Measurements from ENCODE around the gene INHBB.
A peak's percentile ranks its signal among the peaks of the same experiment; 100 is the strongest.
"Not testable (repeated sequence)": the region's sequence is repeated elsewhere in the genome, so short reads cannot be mapped to it uniquely, and the experiment has no call there.

Gene INHBB

DNA sequence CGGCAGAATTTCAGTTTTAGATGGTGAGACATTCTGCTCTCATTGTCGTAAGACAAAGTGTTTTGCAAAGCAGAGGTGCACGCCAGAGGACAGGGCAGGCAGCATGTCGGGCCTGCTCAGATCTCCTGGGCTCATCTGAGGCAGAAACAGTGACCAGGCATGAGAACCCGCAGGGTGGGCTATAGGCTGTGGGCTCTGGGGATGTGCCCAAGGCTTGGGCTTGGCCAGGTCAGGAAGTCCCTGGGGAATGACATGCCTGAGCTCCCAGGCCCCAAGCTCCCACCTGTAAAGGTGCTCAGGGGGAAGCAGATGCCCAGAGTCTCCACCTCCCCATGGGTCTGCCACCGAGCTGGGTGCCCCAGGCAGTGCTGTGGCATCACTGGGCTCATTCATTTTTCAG lies 35.3 kb downstream of the INHBB start:
- DNase-seq (ENCODE audit: low read depth in 2 of 2), result no peak

DNA sequence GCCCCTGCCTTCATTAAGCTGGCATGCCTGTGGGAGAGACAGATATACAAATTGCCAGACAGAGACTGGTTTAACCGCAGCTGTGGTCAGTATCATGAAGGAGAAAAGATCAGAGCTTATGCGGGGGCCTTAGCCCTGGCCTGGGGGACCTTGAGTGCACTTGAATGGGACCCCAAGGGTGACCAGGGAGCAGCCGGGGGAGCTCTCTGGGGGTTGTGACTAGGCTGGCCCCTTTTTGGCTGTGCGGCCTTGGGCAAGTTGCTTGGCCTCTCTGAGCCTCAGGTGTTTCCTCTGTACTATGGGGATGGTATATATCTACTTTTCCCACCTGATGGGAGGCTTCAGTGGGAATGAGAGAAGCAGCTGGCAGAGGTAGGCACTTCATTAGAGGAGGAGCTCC lies 35.7 kb downstream of the INHBB start:
- no peak for DNase-seq (ENCODE audit: low read depth in 2 of 2)

- DNase-seq (ENCODE audit: low read depth in 2 of 2), result no peak
Measured at GRCh38 chr2:120382541-120383144, 36.7 kb downstream of the INHBB start.

- DNase-seq (ENCODE audit: low read depth in 2 of 2), result no peak
Measured at GRCh38 chr2:120383191-120383590, 37.3 kb downstream of the INHBB start.

DNA sequence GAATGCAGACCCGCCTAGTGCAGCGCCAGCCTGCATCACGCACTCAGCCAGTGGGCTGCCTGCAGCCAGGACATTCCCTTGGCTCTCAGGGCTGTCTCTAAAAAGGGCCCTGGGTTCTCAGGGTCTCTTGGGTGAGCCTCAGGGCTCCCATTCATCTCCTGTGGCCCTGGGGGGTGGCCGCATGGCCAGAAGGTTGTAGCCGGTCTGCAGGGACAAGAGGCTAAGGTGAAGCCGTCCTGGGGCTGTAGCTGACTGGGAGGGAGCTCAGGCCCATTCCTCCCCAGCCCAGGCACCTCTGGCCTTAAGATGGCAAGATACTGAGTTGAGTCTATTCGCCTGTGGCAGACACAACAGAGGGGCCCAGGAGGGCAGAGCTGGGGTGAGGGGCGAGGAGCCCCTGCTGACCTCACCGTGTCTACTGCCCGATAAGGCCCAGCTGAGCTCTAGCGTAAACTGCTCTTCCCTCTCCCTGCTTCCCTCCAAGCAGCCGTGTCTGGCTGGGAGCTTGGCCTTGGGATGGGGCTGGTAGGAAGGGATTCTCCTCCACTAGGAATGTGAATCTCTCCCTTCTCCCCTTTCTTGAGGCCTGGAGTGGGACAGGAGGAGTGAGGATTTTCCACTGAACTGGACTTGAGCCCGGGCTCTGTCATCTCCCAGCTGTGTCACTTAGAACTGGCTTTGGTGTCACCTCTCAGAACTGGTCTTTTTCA lies 37.9 kb downstream of the INHBB start:
- DNase-seq (ENCODE audit: low read depth in 2 of 2), result no peak

DNA sequence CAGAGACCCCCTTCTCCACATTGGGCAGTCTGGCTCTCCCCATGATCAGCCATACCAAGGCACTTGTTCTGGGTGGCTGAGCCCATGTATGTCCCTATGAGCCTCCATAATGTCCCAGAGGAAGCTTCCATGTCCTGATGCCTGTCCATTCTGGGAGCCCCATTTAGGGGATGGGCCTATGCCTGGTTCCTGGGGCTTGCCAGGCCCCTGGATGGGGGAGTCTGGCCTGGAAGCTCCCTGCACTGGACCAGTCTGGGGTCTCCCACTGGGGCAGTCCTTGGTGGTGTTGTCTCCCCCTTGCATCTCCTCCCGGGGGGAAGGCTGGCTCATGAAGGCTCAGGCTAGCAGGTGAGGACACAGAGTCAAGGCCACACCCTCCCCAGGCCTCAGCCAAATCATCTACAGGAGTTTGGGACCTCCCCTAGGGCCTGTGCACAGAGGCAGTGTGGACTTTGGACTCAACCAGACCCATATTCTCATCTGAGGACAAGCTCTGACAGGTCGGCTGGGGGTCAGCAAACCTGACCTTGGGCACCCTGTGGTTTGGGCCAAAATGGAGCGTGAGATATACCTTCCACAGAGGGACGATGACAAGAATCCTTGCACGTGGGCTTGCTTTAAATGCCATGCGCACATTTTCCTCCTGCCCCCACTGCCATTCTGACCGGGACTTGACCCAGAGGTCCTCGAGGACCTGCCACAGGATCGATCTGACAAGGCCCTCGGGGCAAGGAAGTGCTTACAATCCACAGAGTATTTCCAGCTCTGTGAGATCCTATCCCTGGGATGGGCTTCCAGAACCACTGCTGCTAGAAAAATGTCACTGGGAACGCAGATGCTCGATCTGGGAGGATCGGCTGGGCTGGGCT lies 38.8 kb downstream of the INHBB start:
- DNase-seq (ENCODE audit: low read depth in 2 of 2), result no peak

DNA sequence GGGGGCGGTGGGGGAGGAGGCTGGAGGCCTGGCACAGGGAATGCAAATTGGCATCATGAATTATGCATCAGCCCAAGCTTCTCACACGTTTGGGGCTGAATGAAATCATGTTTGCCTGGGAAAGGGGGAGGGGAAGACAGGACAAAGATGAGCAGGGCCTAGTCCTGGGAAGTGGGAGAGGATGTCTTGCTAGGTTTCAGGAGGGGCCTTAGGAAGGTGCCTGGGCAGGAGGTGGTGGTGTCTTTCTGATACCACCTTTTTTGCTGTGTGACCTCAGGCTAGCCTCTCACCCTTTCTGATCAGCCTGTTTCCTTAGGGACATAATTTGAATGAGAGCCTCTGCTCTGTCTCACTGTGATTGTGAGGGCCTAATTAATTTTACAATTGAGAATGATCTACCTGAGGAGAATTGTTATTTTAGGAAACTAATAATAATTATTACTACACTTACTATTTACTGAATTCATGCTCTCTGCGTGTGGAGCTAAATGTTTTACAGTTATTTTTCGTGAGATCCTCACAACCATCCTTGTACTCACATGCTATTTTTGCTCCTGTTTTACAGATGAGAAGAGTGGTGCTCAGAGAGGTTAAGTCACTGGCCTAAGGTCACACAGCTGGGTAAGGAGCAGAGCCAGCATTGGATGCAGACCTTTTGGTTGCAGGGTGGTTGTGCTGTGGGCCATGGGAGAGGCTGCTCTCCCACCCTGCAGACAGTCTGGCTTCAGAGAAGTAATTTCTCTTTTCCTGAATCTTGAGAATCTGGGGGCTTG lies 39.6 kb downstream of the INHBB start:
- no peak for DNase-seq (ENCODE audit: low read depth in 2 of 2)

DNA sequence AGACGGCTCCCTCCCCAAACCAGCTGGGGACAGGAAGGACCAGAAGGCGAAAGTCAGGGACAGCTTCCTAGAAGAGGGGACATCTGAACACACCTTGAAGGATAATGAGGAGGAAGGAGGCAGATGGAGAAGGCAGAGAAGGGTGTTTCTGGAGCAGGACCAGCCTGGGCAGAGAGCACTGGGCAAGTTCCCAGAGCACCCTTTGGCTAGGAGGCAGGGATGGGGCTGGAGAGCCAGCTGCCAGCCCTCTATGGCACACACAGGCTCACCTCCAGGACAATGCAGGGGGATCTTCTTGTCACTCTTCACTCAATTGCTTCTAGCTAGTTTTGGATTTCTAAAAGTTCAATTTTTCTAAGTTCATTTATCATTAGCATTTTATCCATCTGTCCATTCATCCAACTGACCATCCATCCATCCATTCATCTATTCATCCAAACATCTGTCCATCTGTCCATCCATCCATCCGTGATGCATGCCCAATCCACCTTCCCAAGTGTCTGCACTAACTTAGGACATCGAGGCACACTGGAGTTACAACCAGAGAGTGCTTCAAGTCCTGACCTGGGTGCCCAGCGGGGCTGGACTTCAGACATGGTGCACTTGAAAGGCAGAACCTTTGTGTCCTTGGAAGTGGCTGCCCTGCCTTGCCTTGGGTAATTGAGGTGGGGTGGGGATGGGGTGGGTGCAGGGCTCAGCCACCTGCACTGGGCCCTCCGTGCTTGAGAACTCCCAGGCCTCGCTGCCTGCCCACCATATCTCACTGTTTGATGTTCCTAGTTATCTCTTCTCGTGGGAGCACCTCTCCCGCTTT lies 42.5 kb downstream of the INHBB start:
- no peak for DNase-seq (ENCODE audit: low read depth in 2 of 2)

DNA sequence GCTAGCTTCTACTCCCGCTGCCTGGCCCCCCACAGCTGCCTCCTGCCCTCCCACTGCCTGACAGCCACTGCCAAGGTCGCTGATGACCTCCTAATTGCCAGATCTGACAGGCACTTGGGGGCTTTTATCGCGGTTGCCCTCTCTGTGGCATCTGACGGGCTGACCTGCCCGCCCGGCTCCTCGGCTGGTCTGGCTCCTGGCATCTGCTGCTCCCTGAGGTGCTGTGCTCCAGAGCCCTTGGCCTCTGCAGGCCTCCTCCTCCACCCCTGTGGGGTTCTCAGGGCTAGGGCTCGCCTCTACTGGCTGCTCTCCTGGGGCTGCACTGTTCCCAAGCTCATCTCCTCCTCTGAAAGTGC lies 43.1 kb downstream of the INHBB start:
- no peak for DNase-seq (ENCODE audit: low read depth in 2 of 2)

DNA sequence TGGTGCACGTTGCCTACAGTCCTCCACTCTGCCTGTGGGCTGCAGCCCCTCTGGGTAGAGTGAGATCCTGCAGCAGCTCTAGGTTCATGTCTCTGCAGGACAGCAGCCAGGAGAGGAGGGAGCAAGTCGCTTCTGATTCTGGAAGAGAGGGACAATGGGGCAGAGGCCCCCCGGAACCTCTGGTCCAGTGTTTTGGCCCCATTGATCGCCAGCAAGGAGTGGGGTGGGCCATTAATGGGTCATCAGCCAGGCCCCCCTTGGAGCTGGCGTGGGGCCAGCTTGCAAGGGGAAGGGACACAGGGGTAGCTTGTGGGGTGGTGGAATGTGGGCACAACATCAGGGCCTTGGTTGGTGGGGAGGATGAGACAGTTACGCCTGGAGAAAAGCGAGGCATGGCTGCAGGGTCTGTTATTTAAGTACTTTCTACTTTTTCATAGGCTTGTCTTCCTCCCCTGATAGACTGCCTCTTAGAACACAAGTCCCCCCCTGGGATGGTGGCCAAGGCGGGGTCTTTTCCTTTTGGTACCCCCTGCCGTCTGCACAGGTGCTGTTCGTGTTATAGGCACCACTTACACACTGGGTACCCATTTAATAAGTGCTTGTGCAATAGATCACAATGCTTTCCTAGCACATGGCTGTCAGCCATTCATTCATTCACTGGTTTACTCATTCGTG lies 44.6 kb downstream of the INHBB start:
- no peak for DNase-seq (ENCODE audit: low read depth in 2 of 2)

GRCh38 chr2:120391382-120391781 lies 45.4 kb downstream of the INHBB start:
- not testable (repeated sequence) for DNase-seq (ENCODE audit: low read depth in 2 of 2)

DNA sequence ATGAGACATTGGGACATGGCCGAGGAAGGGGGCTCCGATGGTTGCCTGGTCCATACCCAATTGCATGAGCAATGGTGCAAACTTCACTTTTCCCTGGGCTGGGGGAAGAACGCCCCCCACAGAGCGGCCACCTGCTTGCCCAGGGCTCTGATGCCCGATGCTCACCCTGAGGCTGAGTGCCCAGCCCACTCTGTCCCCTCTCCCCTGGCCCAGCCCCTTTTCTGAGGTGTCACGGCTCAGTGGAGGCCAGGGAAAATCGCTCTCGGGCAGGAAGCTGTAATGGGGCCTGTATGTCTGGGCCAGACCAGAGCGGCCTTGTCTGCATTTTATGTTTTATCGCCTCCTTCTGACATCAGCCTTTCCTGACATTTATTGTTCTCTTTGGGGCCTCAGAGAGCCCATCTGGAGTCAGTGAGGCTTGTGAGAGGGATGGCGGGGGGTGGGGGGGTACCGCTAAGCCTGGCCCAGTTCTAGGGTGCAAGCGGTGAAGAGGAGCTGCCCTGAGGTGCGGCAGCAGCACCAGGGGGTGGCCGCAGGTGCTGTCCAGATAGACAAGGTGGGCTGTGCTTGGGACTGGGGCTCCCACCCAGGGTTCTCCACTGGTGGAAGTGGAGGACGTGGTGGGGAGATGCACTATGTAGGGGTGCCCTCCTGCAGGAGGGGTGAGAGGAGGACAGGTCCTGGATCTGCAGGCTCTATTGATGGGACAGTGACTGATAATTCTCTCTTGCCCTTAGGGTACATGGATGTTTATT lies 46.2 kb downstream of the INHBB start:
- no peak for DNase-seq (ENCODE audit: low read depth in 2 of 2)

GRCh38 chr2:120392923-120393322 lies 47.0 kb downstream of the INHBB start:
- no peak for DNase-seq (ENCODE audit: low read depth in 2 of 2)

GRCh38 chr2:120393456-120393855 lies 47.5 kb downstream of the INHBB start:
- no peak for DNase-seq (ENCODE audit: low read depth in 2 of 2)

- DNase-seq (ENCODE audit: low read depth in 2 of 2), result no peak
Measured at GRCh38 chr2:120394764-120395163, 48.8 kb downstream of the INHBB start.

DNA sequence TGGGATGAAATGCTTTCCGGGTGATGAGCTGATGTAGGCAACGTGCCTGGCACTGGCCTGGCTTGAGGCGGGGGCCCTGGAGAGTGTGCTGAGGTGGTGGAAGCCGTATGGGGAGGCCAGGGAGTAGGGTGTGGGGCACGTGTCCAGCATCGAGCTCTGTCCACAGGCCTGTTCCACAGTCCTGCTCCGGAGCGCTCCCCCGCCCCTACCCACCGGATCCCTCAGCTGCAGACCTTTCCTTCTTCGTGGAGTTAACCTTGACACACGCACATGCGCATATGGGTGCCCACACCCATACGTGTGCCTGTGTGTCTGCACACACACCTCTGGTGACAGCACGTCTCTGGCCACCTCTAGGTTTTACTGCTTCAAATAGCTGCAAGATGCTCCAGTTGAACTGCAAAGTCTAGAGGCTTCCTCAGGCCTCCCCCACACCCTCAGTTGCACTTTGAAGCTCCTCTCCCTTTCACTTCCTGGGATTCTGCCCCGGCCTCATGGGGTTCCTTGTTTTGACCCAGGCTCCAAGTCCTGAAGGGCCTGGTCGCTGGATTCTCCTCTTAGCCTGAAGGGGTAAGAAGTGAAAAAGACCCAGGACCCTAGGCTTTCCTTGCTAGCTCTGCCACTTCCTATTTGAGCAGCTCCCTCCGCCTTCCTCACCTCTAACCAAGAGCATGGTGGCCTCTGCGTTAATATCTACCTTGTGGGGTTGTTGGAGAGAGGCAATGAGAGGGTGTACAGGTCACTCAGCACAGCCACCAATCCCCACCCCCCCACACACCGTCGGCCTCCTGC lies 49.5 kb downstream of the INHBB start:
- DNase-seq (ENCODE audit: low read depth in 2 of 2), result no peak

DNA sequence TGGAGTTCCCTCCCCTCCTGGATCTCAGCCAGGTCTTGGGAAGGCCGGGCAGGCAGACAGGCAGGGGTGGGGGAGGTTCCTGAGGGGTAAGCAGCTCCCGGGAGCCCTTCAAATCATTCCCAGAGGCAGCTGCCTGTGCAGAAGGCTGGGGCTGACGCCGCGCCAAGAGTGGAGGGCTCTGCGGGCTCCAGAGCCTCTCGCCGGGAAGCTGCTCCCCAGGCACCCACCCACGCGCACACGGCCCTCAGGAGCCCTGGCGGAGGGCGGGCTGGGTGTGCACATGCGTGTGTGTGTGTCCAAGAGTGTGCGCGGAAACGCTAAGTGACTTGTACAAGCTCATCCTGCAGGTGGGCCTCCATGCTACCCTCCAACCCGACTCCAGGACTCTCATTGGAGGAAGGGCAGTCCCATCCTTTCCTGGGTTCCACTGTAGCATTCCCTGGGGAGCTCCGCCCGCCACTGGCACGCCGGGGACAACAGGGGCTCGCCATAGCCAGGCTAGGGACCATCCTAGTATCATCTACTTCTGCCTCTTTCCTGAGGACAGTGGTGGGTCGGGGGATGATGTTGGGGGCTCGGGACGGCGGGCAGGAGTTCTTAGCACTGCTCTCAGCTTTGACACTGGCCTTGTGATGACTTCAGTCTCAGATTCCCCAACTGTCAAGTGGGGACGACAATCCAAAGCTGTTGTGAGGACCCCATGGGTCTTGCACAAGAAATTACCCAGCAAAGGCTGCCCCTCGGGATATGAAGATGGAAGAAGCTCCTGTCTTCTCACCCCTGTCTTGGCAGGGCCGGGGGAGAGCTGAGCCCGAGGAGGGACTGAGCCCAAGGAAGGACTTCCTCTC lies 50.3 kb downstream of the INHBB start:
- DNase-seq (ENCODE audit: low read depth in 2 of 2), result peak in 1 of 2 experiments; percentile 5
